ENCODE data around the gene RIT1. TPM values are rescaled to one million over a fixed set of nuclear protein-coding genes. Genes with fewer than 3 reads are reported as not detected.

RIT1 gene
- total and polyA plus RNA-seq, 7 donors = 5.1 to 16.9 (median 11.1) TPM

GRCh38 chr1:155859881-155860871 is 51.0 kb downstream of the RIT1 start:
- 2 to 3% (median 3%) methylated on average over 31 to 34 of the region's 35 CpGs for WGBS, 3 donors
- peak; percentile 12 to 31 (median 16) for ATAC-seq
- intact Hi-C loops (cut with DNase I) = loop anchor here in 1 of 2 donors (5.0 kb wide), 1 partner anchor 52 kb away; the partner anchor contains the start of gene RIT1

GRCh38 chr1:155859234-155859829 is 51.8 kb downstream of the RIT1 start, which contains the start of gene SYT11:
TSS of gene SYT11 (plus strand) at chr1:155859567. CDS start at chr1:155859762, 195 bp downstream.
- Histone ChIP-seq H3K9me3 (no peaks in the 10 kb centered on the region), H3K36me3 (ENCODE audit: insufficient read depth in 1 of 2, low read depth in 1 of 2) (peaks cover 0 to 13% of the 10 kb centered on the region in 2 donors), H3K4me1 (peaks cover 17% of the 10 kb centered on the region), H3K27me3 (ENCODE audit: insufficient read depth in 3 of 3, low read length in 2 of 3) (no peaks in the 10 kb centered on the region), H3K4me3 (peak within 1 kb of the TSS; percentile 77), H3K27ac (peak within 1 kb of the TSS; percentile 89)
- intact Hi-C loops (cut with DNase I) = loop anchor here in 1 of 2 donors (5.0 kb wide), 1 partner anchor 53 kb away; the partner anchor contains the start of gene RIT1
- TF ChIP-seq CTCF (IDR thresholded peaks at IDR 0.05) = peak; percentile 8
- ATAC-seq = peak; percentile 91 to 95 (median 94)
- WGBS, 3 donors = 0 to 1% (median 1%) methylated on average over 33 of the region's 33 CpGs
- peak; percentile 94 to 96 for DNase-seq

More at GRCh38 chr1:155859881-155860871, 51.0 kb downstream of the RIT1 start:
- Histone ChIP-seq H3K4me3 (peak overlapping the region; percentile 77), H3K4me1 (peaks cover 17% of the 10 kb centered on the region), H3K27me3 (ENCODE audit: insufficient read depth in 3 of 3, low read length in 2 of 3) (no peaks in the 10 kb centered on the region), H3K9me3 (no peaks in the 10 kb centered on the region), H3K27ac (peak overlapping the region; percentile 81), H3K36me3 (ENCODE audit: insufficient read depth in 1 of 2, low read depth in 1 of 2) (peaks cover 0 to 4% of the 10 kb centered on the region in 2 donors)
- no peak for TF ChIP-seq CTCF (IDR thresholded peaks at IDR 0.05)
- DNase-seq = peak; percentile 83 to 89

- TF ChIP-seq CTCF (IDR thresholded peaks at IDR 0.05) = no peak
- 34 to 51% (median 42%) methylated on average over 12 of the region's 12 CpGs for WGBS, 3 donors
- H3K27ac ChIP-seq = peak overlapping the region; percentile 89
- no peaks in the 10 kb centered on the region for H3K9me3 ChIP-seq
- DNase-seq = peak; percentile 25 to 59
- peaks cover 0 to 18% of the 10 kb centered on the region in 2 donors for H3K36me3 ChIP-seq (ENCODE audit: insufficient read depth in 1 of 2, low read depth in 1 of 2)
- peak overlapping the region; percentile 77 for H3K4me3 ChIP-seq
- H3K27me3 ChIP-seq (ENCODE audit: insufficient read depth in 3 of 3, low read length in 2 of 3) = no peaks in the 10 kb centered on the region
- peak in 2 of 4 donors; percentile 5 to 12 for ATAC-seq
- peaks cover 15% of the 10 kb centered on the region for H3K4me1 ChIP-seq
- intact Hi-C loops (cut with DNase I) = loop anchor here in 1 of 2 donors (5.0 kb wide), 1 partner anchor 53 kb away; the partner anchor contains the start of gene RIT1
Observed at GRCh38 chr1:155858800-155859233, 52.3 kb downstream of the RIT1 start.

- 10 to 14% (median 11%) methylated on average over 44 to 46 of the region's 46 CpGs for WGBS, 3 donors
- Histone ChIP-seq H3K27ac (peak within 1 kb of the TSS; percentile 93), H3K27me3 (ENCODE audit: insufficient read depth in 3 of 3, low read length in 2 of 3) (no peaks in the 10 kb centered on the region), H3K36me3 (ENCODE audit: insufficient read depth in 1 of 2, low read depth in 1 of 2) (peaks cover 4 to 33% of the 10 kb centered on the region in 2 donors), H3K9me3 (no peaks in the 10 kb centered on the region), H3K4me1 (peaks cover 15% of the 10 kb centered on the region), H3K4me3 (peak within 1 kb of the TSS; percentile 87)
- no peak for TF ChIP-seq CTCF (IDR thresholded peaks at IDR 0.05)
- DNase-seq = peak; percentile 89 to 95
- intact Hi-C loops (cut with DNase I) = loop anchor here in 1 of 2 donors (5.0 kb wide), 1 partner anchor 55 kb away; the partner anchor contains the start of gene RIT1
- peak; percentile 85 to 88 (median 86) for ATAC-seq
Observed at GRCh38 chr1:155856975-155857930, 53.9 kb downstream of the RIT1 start, which contains the start of gene GON4L. TSS of gene GON4L (minus strand) at chr1:155857214. CDS start at chr1:155853780, 3,434 bp downstream.

All from psoas muscle (tissue), 8 donors.